A549 treated with DMSO at 1 μM for 4 hours (cell line): ENCODE data around the gene ZNF267. TPM values are rescaled to one million over a fixed set of nuclear protein-coding genes. Genes with fewer than 3 reads are reported as not detected.

Experiments used
- total RNA-seq: library from RNA; stranded (reverse); fragments of 200-300 nt; extraction: Qiagen RNA extraction; gene quantifications from 5 replicates; pipeline ENCODE4 v1.2.3, GENCODE V29; 2022; ENCODE audit warnings: low read depth

ZNF267 gene
- total RNA-seq, result 8.9 to 10.5 TPM (median 10.2 TPM) in 5 replicates

GRCh38 chr16:31873556-31874365 lies at the start of gene ZNF267:
ZNF267 (plus strand) TSS chr16:31873807; CDS start chr16:31873967, 160 bp downstream.

